AG09319 (cell line): Measurements from ENCODE around the gene CACNA2D3.

ENCODE experiments used
- DNase-seq: peaks from one replicate; pipeline ENCODE4 v3.0.0-alpha.2; 2010; ENCODE audit warnings: low read depth; ENCODE audit errors: extremely low read depth
- TF ChIP-seq, protein P1 (sequence below): IDR thresholded peaks from 2 replicates; pipeline ENCODE4 v1.5.1; 2011; ENCODE audit warnings: low read depth, mild to moderate bottlenecking, inconsistent platforms, low read length, moderate library complexity

Gene CACNA2D3

DNA sequence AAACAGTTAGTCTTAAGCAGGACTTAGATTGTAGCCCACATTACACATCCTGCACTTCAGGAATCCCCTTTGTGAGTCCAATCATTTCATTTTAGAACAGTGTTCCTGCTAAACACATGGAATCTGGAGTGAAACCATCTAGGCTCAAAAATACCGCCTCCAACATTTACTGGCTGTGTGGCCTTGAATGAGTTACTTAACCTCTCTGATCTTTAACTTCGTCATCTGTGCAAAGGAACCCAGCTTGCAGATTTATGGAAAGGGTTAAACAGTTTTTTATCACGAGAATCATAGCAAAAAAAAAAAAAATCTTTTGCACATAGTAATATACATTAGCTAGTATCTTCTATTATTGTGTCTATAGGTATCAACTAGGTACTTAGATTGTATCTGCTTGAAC, 813.5 kb downstream of the CACNA2D3 start:
- TF ChIP-seq, protein P1, sequence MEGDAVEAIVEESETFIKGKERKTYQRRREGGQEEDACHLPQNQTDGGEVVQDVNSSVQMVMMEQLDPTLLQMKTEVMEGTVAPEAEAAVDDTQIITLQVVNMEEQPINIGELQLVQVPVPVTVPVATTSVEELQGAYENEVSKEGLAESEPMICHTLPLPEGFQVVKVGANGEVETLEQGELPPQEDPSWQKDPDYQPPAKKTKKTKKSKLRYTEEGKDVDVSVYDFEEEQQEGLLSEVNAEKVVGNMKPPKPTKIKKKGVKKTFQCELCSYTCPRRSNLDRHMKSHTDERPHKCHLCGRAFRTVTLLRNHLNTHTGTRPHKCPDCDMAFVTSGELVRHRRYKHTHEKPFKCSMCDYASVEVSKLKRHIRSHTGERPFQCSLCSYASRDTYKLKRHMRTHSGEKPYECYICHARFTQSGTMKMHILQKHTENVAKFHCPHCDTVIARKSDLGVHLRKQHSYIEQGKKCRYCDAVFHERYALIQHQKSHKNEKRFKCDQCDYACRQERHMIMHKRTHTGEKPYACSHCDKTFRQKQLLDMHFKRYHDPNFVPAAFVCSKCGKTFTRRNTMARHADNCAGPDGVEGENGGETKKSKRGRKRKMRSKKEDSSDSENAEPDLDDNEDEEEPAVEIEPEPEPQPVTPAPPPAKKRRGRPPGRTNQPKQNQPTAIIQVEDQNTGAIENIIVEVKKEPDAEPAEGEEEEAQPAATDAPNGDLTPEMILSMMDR = no peak
- no peak for DNase-seq

- TF ChIP-seq, protein P1 = no peak
Measured at GRCh38 chr3:54936561-54936960, 814.2 kb downstream of the CACNA2D3 start.

DNA sequence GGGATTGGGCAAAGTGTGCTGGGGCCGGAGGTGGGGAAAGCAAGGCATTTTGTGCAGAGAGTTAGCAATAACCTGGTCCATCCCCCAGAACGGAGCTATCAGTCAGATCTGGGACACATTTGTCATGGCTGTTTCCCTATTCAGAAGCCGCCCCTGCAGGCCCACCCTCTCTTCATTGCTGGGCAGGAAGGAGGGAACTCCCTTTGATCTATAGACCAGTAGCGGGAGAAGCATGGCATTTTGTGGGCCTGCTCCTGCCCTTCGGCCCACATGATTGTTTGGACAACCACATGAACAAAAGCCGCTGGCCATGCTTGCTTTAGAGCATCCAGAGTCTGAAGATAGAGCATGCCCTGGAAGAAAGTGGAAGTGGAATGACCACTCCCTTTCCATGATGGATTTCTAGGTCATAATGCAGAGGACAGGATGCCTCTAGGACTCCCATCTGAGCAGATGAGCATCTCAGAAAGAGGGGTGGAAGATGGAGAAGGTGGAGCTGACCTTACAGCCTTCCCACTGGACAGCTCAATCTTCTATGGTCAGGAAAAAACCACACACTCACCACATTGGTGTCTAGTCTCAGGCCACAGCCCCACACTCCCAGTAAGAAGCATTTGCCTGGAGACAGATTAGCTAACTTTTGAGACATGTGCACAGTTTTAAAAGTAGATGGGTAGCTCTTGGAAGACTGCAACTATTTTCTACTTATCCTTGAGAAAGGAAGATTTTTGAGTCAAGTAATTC, 817.4 kb downstream of the CACNA2D3 start:
- DNase-seq = no peak
- TF ChIP-seq, protein P1 = no peak

More at GRCh38 chr3:54936561-54936960, 814.2 kb downstream of the CACNA2D3 start:
- DNase-seq = no peak

GRCh38 chr3:54940971-54941370, 818.6 kb downstream of the CACNA2D3 start:
- no peak for DNase-seq
- TF ChIP-seq, protein P1 = no peak

- TF ChIP-seq, protein P1 = no peak
- DNase-seq = no peak
Measured at GRCh38 chr3:54941690-54942362, 819.5 kb downstream of the CACNA2D3 start.

DNA sequence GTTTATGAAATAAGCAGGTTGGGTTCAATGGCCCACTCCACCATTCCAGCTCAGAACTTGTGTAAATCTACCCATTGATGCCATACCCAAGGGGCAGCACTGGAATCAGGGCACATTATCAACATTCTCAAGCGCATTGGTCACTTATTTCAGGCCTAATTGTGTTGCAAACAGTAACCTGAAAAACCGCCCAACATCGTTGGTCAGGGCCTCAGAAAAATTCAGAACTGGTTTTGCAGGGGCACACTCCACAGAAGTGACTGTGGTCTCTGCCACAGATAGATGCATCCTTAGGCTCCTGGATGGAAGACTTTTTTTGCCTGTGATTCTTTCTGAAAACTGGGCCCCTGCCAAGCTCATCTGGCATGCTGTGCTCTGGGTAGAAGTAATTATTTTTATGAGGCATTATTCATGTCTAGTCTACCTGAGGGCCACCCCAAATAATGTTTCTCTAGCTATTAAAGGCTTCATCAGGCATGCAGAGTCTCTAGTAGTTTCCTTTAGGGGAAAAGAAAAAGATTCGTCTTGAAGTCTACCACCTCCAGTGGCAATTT, 827.2 kb downstream of the CACNA2D3 start:
- TF ChIP-seq, protein P1 = no peak

More for the DNA sequence above, 827.2 kb downstream of the CACNA2D3 start:
- no peak for DNase-seq
